Endothelial cell of umbilical vein (primary cell): Measurements from ENCODE around the gene DERA. TPM values are rescaled to one million over a fixed set of nuclear protein-coding genes. Genes with fewer than 3 reads are reported as not detected.

Experiments
- BruUV-seq: library from RNA; stranded (reverse); fragments of 400-500 nt; replicated peaks from 2 replicates; lab custom pipeline; 2021; lab: Mats Ljungman, UMichigan
- CTCF ChIA-PET: fragments of 300-600, 350-600 bp; sonication (Branson Sonifier 250); formaldehyde crosslinking; loops from one replicate; lab custom pipeline; 2021; ENCODE audit warnings: antibody characterized with exemption, inconsistent platforms; lab: Charles Lee
- POLR2A ChIA-PET: fragments of 300-600, 350-600 bp; sonication (Branson Sonifier 250); formaldehyde crosslinking; loops from one replicate; lab custom pipeline; 2021; ENCODE audit warnings: antibody characterized with exemption, inconsistent platforms; lab: Charles Lee
- DNase-seq: peaks from one replicate; pipeline ENCODE4 v3.0.0-alpha.2; 2011; ENCODE audit warnings: low read depth, low spot score
- FAIRE-seq: peaks from 2 replicates; lab custom pipeline; 2011; peaks lifted over from hg19 to GRCh38; lab: Jason Lieb, UNC
- H2AFZ ChIP-seq: 2 replicates; pipeline ENCODE4 v1.6.0; 2012; ENCODE audit warnings: low read depth, low read length, control low read depth, inconsistent platforms
- H3K27ac ChIP-seq: 2 replicates; pipeline ENCODE4 v1.5.1; 2011; ENCODE audit warnings: low read depth, mild to moderate bottlenecking, control low read depth, low read length, moderate library complexity; ENCODE audit not compliant: insufficient read depth
- H3K27me3 ChIP-seq, 2 experiments: 2 replicates each; pipeline versions ENCODE4 v1.6.0 to v1.6.1; 2011; ENCODE audit warnings: low read length in 2 of 2, mixed read lengths in 1 of 2; ENCODE audit not compliant: control insufficient read depth in 2 of 2, insufficient read depth in 2 of 2
- H3K36me3 ChIP-seq, 2 experiments: 2 replicates in 1 of 2; 3 replicates in 1 of 2; pipeline ENCODE4 v1.5.1; 2011; ENCODE audit warnings: low read length in 2 of 2, mild to moderate bottlenecking in 1 of 2, moderate library complexity in 1 of 2; ENCODE audit not compliant: control insufficient read depth in 2 of 2, insufficient read depth in 2 of 2; ENCODE audit errors: extremely low read depth in 1 of 2
- H3K4me1 ChIP-seq: 3 replicates; pipeline ENCODE4 v1.5.1; 2011; ENCODE audit warnings: mild to moderate bottlenecking, low read length; ENCODE audit not compliant: control insufficient read depth, insufficient read depth; ENCODE audit errors: extremely low read depth
- H3K4me2 ChIP-seq: 2 replicates; pipeline ENCODE4 v1.6.1; 2011; ENCODE audit warnings: low read length, control low read depth, mixed read lengths; ENCODE audit not compliant: insufficient read depth
- H3K4me3 ChIP-seq, 3 experiments: fragments of 200-600 bp in 1 of 3; sonication (generic), shearing (Covaris generic) in 1 of 3; replicated peaks in 1 of 3; 2 replicates each; pipeline ENCODE4 v1.5.1; 2011 to 2016; ENCODE audit warnings: control low read depth in 3 of 3, low read length in 3 of 3, mild to moderate bottlenecking in 2 of 3, inconsistent platforms in 1 of 3, low read depth in 1 of 3, moderate library complexity in 1 of 3; ENCODE audit not compliant: insufficient read depth in 1 of 3
- H3K79me2 ChIP-seq: 2 replicates; pipeline ENCODE4 v1.6.0; 2012; ENCODE audit warnings: low read length, inconsistent platforms; ENCODE audit not compliant: control insufficient read depth, insufficient read depth
- H3K9ac ChIP-seq: replicated peaks from 2 replicates; pipeline ENCODE3; 2011; ENCODE audit warnings: low read length, control low read depth; ENCODE audit not compliant: insufficient read depth; ENCODE audit errors: extremely low read depth
- H3K9me1 ChIP-seq: replicated peaks from 3 replicates; pipeline ENCODE4 v1.6.0; 2011; ENCODE audit warnings: mild to moderate bottlenecking, low read length; ENCODE audit not compliant: control insufficient read depth, insufficient read depth; ENCODE audit errors: extremely low read depth
- H3K9me3 ChIP-seq: replicated peaks from 2 replicates; pipeline ENCODE4 v1.5.1; 2012; ENCODE audit warnings: low read length, inconsistent platforms; ENCODE audit not compliant: control insufficient read depth, insufficient read depth
- H4K20me1 ChIP-seq: replicated peaks from 2 replicates; pipeline ENCODE3; 2011; ENCODE audit warnings: mild to moderate bottlenecking, low read length; ENCODE audit not compliant: control insufficient read depth, insufficient read depth; ENCODE audit errors: extremely low read depth
- EZH2 ChIP-seq: IDR thresholded peaks from 2 replicates; pipeline ENCODE4 v1.6.1; 2012; ENCODE audit warnings: borderline replicate concordance, low read depth, mild to moderate bottlenecking, moderate library complexity, low read length, inconsistent platforms; ENCODE audit not compliant: severe bottlenecking
- FOS ChIP-seq: IDR thresholded peaks from 2 replicates; pipeline ENCODE4 v1.6.1; 2011; ENCODE audit warnings: mild to moderate bottlenecking, low read length, moderate library complexity, borderline replicate concordance; ENCODE audit not compliant: insufficient read depth
- GATA2 ChIP-seq: IDR thresholded peaks from 2 replicates; pipeline ENCODE4 v1.7.0; 2011; ENCODE audit warnings: low read depth, mild to moderate bottlenecking, moderate library complexity, mixed read lengths, low read length; ENCODE audit not compliant: insufficient read length, insufficient read depth
- MYC ChIP-seq: IDR thresholded peaks from one replicate; pipeline ENCODE4 v1.6.1; 2011; ENCODE audit warnings: mild to moderate bottlenecking, low read depth, low read length
- POLR2A ChIP-seq: IDR thresholded peaks from 2 replicates; pipeline ENCODE4 v1.6.1; 2012; ENCODE audit warnings: low read depth, mild to moderate bottlenecking, control low read depth, low read length
- POLR2AphosphoS5 ChIP-seq: IDR thresholded peaks from 2 replicates; pipeline ENCODE4 v1.6.1; 2012; ENCODE audit warnings: low read depth, mild to moderate bottlenecking, control low read depth, low read length, moderate library complexity; ENCODE audit not compliant: insufficient read depth
- dilution Hi-C: fragments of 300-500 bp; cut with MboI; formaldehyde crosslinking; loops from one replicate; pipeline ENCODE4 v1.15.0; 2019; ENCODE audit warnings: low sequenced_read_pairs; ENCODE audit not compliant: extremely low pct_ligation_motif_present
- intact Hi-C: fragments of 100-400 bp; cut with micrococcal nuclease; formaldehyde crosslinking; loops from one replicate; pipeline ENCODE4 v1.10.0; 2022
- polyA plus RNA-seq, 4 experiments: library from polyadenylated mRNA; depleted of rRNA in 3 of 4; stranded (reverse) in 3 of 4; unstranded in 1 of 4; fragments of >200 nt; gene quantifications; 2 replicates each; pipeline versions ENCODE4 v1.2.1 to v1.2.3, GENCODE V29; 2011 to 2012; ENCODE audit warnings: missing spikeins in 1 of 4
- total RNA-seq: library from RNA; stranded (reverse); gene quantifications from 2 replicates; pipeline ENCODE4 v1.2.3, GENCODE V29; 2021
- TF ChIP-seq, protein P1 (sequence below), 2 donors: IDR thresholded peaks; 1 replicate in 1 of 2; 2 replicates in 1 of 2; pipeline ENCODE4 v1.5.1; 2011; ENCODE audit warnings: low read length in 2 of 2, mild to moderate bottlenecking in 2 of 2, moderate library complexity in 2 of 2, control low read depth in 1 of 2, inconsistent platforms in 1 of 2, low read depth in 1 of 2; ENCODE audit not compliant: insufficient read depth in 1 of 2; ENCODE audit errors: extremely low read depth in 1 of 2
- TF ChIP-seq, protein P2 (sequence below): IDR thresholded peaks from 2 replicates; pipeline ENCODE4 v1.6.1; 2011; ENCODE audit not compliant: insufficient read depth, insufficient read length

Gene DERA
- total and polyA plus RNA-seq, 2 donors (not counting 3 experiments of a cell fraction or from before 2014, with no cell fraction given): 19.8 to 41.5 TPM

DNA sequence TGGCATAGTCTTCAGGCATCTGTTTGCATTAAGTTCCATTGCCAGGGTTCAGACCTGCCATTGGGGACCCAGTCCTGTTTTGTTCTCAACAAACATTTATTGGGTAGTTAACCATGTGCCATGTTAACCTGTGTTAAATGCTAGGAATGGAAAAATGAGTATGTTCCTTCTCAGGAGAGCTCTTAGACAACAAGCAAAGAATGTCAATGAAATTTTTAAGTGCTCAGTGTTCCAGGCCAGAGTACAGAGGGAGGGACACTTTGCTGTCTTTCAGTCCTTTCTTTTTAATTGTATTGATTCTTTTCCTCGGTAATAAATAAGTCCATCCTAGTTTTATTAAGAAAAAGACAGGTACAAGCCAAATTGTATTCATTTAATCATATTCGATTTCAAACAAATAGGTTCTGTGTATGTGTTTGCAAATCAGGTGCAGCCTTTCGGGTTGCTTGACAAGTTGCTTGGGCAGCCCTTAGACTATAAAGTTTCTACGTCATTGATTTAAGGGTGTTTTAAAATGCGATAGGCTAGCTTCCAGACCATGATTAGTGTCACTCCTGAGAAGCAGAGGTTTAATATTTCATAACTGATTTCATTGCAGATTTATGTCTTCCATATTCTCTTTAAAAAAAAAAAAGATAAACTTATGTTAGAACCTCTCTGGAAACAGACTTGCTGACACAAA is 123.1 kb downstream of the DERA start:
- FAIRE-seq: no peak
- intact Hi-C loops: no loop called here
- H3K79me2 ChIP-seq: no peaks in the 10 kb centered on the region
- ChIA-PET CTCF (interaction anchor here (1.1 kb wide), 1 partner anchor 10 kb away, joined by 3 read pairs; no protein-coding TSS in a partner anchor), POLR2A (no interaction called here)
- H3K9ac ChIP-seq: no peak overlapping the region
- no peak for DNase-seq
- TF ChIP-seq GATA2 (no peak), FOS (no peak), POLR2AphosphoS5 (no peak), POLR2A (no peak), MYC (no peak), EZH2 (no peak)
- TF ChIP-seq, protein P1, sequence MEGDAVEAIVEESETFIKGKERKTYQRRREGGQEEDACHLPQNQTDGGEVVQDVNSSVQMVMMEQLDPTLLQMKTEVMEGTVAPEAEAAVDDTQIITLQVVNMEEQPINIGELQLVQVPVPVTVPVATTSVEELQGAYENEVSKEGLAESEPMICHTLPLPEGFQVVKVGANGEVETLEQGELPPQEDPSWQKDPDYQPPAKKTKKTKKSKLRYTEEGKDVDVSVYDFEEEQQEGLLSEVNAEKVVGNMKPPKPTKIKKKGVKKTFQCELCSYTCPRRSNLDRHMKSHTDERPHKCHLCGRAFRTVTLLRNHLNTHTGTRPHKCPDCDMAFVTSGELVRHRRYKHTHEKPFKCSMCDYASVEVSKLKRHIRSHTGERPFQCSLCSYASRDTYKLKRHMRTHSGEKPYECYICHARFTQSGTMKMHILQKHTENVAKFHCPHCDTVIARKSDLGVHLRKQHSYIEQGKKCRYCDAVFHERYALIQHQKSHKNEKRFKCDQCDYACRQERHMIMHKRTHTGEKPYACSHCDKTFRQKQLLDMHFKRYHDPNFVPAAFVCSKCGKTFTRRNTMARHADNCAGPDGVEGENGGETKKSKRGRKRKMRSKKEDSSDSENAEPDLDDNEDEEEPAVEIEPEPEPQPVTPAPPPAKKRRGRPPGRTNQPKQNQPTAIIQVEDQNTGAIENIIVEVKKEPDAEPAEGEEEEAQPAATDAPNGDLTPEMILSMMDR (IDR thresholded peaks at IDR 0.05; ENCODE audit: extremely low read depth in 1 of 2, insufficient read depth in 1 of 2, low read depth in 1 of 2, low read length in 2 of 2): no peak
- TF ChIP-seq, protein P2, sequence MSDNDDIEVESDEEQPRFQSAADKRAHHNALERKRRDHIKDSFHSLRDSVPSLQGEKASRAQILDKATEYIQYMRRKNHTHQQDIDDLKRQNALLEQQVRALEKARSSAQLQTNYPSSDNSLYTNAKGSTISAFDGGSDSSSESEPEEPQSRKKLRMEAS: no peak
- H3K4me2 ChIP-seq: no peak overlapping the region
- no peak overlapping the region for H3K27ac ChIP-seq
- H3K27me3 ChIP-seq: no peaks in the 10 kb centered on the region
- no peaks in the 10 kb centered on the region for H4K20me1 ChIP-seq
- dilution Hi-C loops: no loop called here
- no peaks in the 10 kb centered on the region for H3K4me1 ChIP-seq
- no peak overlapping the region for H3K4me3 ChIP-seq
- no peaks in the 10 kb centered on the region for H3K9me1 ChIP-seq
- H2AFZ ChIP-seq: no peak overlapping the region
- H3K36me3 ChIP-seq: no peaks in the 10 kb centered on the region
- no TSS peak for BruUV-seq
- no peaks in the 10 kb centered on the region for H3K9me3 ChIP-seq
